ENCODE data around the gene IGFALS.

The IGFALS gene

GRCh38 chr16:1775006-1775845 is 18.3 kb downstream of the IGFALS start:
- no peak for DNase-seq

GRCh38 chr16:1774448-1774780 is 19.1 kb downstream of the IGFALS start:
- DNase-seq = no peak

- DNase-seq = no peak
These were observed 19.6 kb downstream of the IGFALS start for GRCh38 chr16:1773703-1774447.

GRCh38 chr16:1772908-1773702 is 20.4 kb downstream of the IGFALS start, which contains the start of gene MRPS34:
TSS of gene MRPS34 (minus strand) at chr16:1773134. CDS start at chr16:1773119, 15 bp downstream.
- peak; percentile 52 for DNase-seq

- no peak for DNase-seq
These were observed 21.1 kb downstream of the IGFALS start, which contains the start of gene EME2 for GRCh38 chr16:1772362-1772907. TSS of gene EME2 (plus strand) at chr16:1772810. CDS start at chr16:1773228, 418 bp downstream.

GRCh38 chr16:1771864-1772361 is 21.6 kb downstream of the IGFALS start:
- DNase-seq = no peak

- no peak for DNase-seq
These were observed 22.2 kb downstream of the IGFALS start, which contains the start of gene NME3 for GRCh38 chr16:1771188-1771863. TSS of gene NME3 (minus strand) at chr16:1771543. CDS start at chr16:1771534, 9 bp downstream.

- DNase-seq = peak; percentile 85
These were observed 22.9 kb downstream of the IGFALS start for GRCh38 chr16:1770328-1771187.

- no peak for DNase-seq
These were observed 23.9 kb downstream of the IGFALS start for GRCh38 chr16:1769402-1770300.

GRCh38 chr16:1768767-1769401 is 24.6 kb downstream of the IGFALS start:
- no peak for DNase-seq

- DNase-seq = no peak
These were observed 25.3 kb downstream of the IGFALS start for GRCh38 chr16:1768061-1768766.

GRCh38 chr16:1767116-1767994 is 26.1 kb downstream of the IGFALS start:
- DNase-seq = no peak

GRCh38 chr16:1766701-1767100 is 26.8 kb downstream of the IGFALS start:
- DNase-seq = no peak

- no peak for DNase-seq
These were observed 27.3 kb downstream of the IGFALS start for GRCh38 chr16:1766231-1766630.

GRCh38 chr16:1765826-1766225 is 27.7 kb downstream of the IGFALS start:
- DNase-seq = no peak

- no peak for DNase-seq
These were observed 28.5 kb downstream of the IGFALS start for GRCh38 chr16:1764971-1765370.

Data from NCI-H187 treated with DMSO at 0.1 percent for 48 hours (cell line).